SJCRH30 (cell line): ENCODE measurements around the gene TMEM150A. TPM values are rescaled to one million over a fixed set of nuclear protein-coding genes. Genes with fewer than 3 reads are reported as not detected.

Experiments
- DNase-seq, 2 experiments: peaks; one replicate each; pipeline ENCODE4 v3.0.0-alpha.2; 2015 to 2020
- H3K27ac ChIP-seq: fragments of 250-450 bp; sonication (Bioruptor Pico); 2 replicates; pipeline ENCODE4 v1.5.1; 2020; ENCODE audit warnings: mild to moderate bottlenecking, moderate library complexity
- H3K27me3 ChIP-seq: fragments of 250-450 bp; sonication (Bioruptor Pico); 2 replicates; pipeline ENCODE4 v1.5.1; 2020; ENCODE audit warnings: mild to moderate bottlenecking, moderate library complexity
- H3K36me3 ChIP-seq: fragments of 250-450 bp; sonication (Bioruptor Pico); 2 replicates; pipeline ENCODE4 v1.5.1; 2020; ENCODE audit warnings: mild to moderate bottlenecking, moderate library complexity
- H3K4me1 ChIP-seq: fragments of 250-450 bp; sonication (Bioruptor Pico); 2 replicates; pipeline ENCODE4 v1.5.1; 2020; ENCODE audit warnings: mild to moderate bottlenecking, moderate library complexity
- H3K4me3 ChIP-seq: fragments of 250-450 bp; sonication (Bioruptor Pico); 2 replicates; pipeline ENCODE4 v1.5.1; 2020; ENCODE audit warnings: mild to moderate bottlenecking, moderate library complexity
- H3K9me3 ChIP-seq: fragments of 250-450 bp; sonication (Bioruptor Pico); replicated peaks from 2 replicates; pipeline ENCODE4 v1.5.1; 2020; ENCODE audit warnings: mild to moderate bottlenecking, moderate library complexity
- total RNA-seq: library from RNA; depleted of rRNA; stranded (reverse); fragments of >200 nt; shearing (Covaris generic); gene quantifications from 2 replicates; pipeline ENCODE4 v1.2.3, GENCODE V29; 2014; rRNA removed

TMEM150A gene, protein sequence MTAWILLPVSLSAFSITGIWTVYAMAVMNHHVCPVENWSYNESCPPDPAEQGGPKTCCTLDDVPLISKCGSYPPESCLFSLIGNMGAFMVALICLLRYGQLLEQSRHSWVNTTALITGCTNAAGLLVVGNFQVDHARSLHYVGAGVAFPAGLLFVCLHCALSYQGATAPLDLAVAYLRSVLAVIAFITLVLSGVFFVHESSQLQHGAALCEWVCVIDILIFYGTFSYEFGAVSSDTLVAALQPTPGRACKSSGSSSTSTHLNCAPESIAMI
- 5.4 and 5.6 TPM in 2 replicates for total RNA-seq

DNA sequence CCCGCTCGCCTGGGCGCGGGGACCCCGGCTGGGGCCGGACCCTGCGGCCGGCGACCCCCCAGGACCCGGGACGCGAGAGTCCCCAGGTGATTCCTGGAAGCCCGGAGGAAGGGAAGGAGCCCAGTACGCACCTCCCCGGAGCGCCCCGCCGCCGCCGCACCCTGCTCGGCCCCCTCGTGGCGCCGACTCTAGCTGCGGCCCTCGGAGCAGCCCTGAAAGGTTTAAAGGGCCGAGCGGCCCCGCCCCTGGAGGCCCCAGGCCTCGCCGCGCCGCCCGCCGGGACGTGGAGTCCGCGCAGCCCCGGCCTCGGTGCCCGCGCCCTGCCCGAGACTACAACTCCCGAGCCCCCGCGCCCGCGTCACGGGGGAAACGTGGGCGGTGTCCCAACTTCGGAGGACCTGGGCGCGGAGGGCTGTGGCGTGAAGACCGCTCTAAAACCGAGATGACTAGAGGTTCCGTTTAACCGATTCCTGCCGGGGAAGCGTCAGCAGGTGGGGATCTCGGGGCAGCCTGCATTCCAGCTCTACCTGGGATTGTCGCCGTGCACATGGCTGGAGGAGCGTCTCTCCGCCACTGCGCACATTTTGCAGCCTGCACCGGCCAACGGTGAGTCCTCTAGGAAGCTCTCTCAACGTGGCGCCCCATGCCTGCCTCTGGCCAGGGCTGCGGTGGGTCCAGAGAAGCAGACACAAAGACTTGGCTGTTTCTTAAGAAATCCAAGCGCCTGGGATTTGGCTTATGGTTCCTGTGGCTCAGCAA lies at the start of gene TMEM150A:
Gene TMEM150A, minus strand, starts transcription at position 223 of the 759 bp plus-strand sequence. CDS start 750 bp downstream, outside the sequence.
- peak; percentile 86 to 92 for DNase-seq
- no peaks in the 10 kb centered on the region for H3K9me3 ChIP-seq
- H3K27ac ChIP-seq: no peak within 1 kb of the TSS
- peaks cover 13% of the 10 kb centered on the region; the same call in 1 of the 2 replicates for H3K4me1 ChIP-seq
- no peaks in the 10 kb centered on the region for H3K27me3 ChIP-seq
- peak within 1 kb of the TSS; percentile 66 for H3K4me3 ChIP-seq
- no peaks in the 10 kb centered on the region; the same call in 1 of the 2 replicates for H3K36me3 ChIP-seq

DNA sequence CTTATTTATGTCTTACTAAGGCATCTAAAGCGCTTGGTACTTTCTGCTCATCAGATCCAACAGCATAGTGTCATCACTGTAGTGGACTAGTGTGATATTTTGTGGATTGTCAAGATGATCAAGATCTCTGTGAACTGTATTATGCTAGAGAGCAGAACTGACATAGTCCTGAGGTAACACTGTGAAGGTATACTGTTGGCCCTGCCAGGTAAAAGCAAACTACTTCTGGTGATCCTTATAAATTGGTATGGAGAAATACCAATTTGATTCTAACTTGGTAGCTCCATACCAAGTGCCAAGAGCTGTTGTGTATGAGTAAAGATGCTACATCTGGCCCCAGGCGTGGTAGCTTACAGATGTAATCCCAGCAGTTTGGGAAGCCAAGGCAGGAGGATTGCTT lies 49.6 kb upstream of the TMEM150A start:
- H3K36me3 ChIP-seq: peaks cover 68% of the 10 kb centered on the region
- H3K27me3 ChIP-seq: no peaks in the 10 kb centered on the region
- H3K27ac ChIP-seq: no peak overlapping the region
- no peaks in the 10 kb centered on the region for H3K4me1 ChIP-seq
- no peak overlapping the region for H3K4me3 ChIP-seq
- no peaks in the 10 kb centered on the region for H3K9me3 ChIP-seq
- DNase-seq: no peak

- H3K27me3 ChIP-seq: no peaks in the 10 kb centered on the region
- no peak overlapping the region for H3K27ac ChIP-seq
- no peak overlapping the region for H3K4me3 ChIP-seq
- no peaks in the 10 kb centered on the region for H3K9me3 ChIP-seq
- DNase-seq: no peak
- peaks cover 76% of the 10 kb centered on the region for H3K36me3 ChIP-seq
- H3K4me1 ChIP-seq: no peaks in the 10 kb centered on the region
Measured at GRCh38 chr2:85651097-85651496, 48.6 kb upstream of the TMEM150A start.

GRCh38 chr2:85650456-85650855 lies 48.0 kb upstream of the TMEM150A start:
- H3K27me3 ChIP-seq: no peaks in the 10 kb centered on the region
- peaks cover 82% of the 10 kb centered on the region for H3K36me3 ChIP-seq
- H3K27ac ChIP-seq: no peak overlapping the region
- DNase-seq: no peak
- no peaks in the 10 kb centered on the region for H3K9me3 ChIP-seq
- H3K4me1 ChIP-seq: no peaks in the 10 kb centered on the region
- H3K4me3 ChIP-seq: no peak overlapping the region

DNA sequence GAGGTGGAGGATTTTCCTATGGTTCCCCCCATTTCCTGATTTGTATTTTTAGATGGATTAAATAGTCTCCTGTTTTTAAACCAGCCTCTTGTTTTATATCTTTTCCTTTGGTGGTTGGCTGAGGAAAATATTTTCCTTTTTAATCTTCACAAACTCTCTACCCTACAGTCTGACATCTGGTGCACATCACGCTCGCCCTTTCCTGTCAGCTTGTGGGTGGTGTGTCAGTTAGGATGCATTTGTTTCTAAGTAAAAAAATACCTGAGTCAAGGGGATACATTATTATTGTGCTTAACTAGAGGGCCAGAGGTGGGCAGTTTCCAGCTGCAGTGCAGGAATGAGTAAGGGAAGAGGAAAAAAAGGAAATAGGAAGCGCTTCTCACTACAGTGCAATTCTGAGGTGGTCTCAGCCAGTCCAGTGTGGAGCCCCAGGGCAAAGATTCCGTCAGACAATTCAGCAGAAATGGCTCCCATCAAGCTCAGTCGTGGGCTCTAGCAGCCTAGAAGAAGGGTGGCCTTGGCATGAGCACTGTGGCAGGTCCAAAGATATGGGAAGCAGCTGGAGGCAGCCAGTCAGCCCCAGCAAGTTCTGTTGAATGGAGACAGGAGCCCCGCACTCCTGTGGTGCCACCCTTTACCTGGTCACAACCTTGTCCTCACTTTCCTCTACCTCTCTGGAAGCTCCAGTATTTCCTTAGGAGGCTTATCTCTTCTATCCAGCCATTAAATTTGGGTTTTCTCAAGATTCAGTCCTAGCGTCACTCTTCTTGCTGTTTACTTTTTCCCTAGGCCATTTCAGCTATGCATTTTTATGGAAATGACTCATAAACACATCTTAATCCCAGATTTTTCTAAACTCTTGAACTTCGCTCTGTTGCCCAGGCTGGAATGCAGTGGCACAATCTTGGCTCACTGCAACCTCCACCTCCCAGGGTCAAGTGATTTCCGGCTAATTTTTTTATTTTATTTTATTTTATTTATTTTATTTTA lies 47.0 kb upstream of the TMEM150A start:
- no peak for DNase-seq
- peaks cover 90% of the 10 kb centered on the region for H3K36me3 ChIP-seq

DNA sequence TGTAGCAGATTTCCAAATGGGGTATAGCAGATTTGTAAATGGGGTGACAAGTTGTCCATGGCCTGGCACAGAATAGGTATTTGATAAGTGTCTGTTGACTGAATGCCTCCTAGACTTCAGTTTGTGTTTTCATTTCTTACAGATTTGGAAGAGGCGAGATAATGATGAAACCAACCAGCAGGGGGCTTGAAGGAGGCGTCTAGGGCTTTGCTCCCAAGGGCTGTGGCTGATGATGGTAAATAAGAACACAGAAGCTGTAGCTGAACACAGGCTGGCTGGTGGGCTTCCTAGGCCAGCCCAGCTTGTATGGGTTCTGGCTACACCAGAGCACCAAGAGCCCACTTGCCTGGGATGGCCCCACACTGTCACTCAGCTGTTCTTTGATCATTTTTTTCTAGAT lies 46.1 kb upstream of the TMEM150A start:
- no peak overlapping the region for H3K27ac ChIP-seq
- H3K9me3 ChIP-seq: no peaks in the 10 kb centered on the region
- H3K4me1 ChIP-seq: no peaks in the 10 kb centered on the region
- no peaks in the 10 kb centered on the region for H3K27me3 ChIP-seq
- H3K36me3 ChIP-seq: peaks cover 91% of the 10 kb centered on the region
- no peak overlapping the region for H3K4me3 ChIP-seq
- peak; percentile 45 to 62 for DNase-seq

More for the DNA sequence above, 47.0 kb upstream of the TMEM150A start:
- Histone ChIP-seq H3K9me3 (no peaks in the 10 kb centered on the region), H3K4me3 (no peak overlapping the region), H3K27me3 (no peaks in the 10 kb centered on the region), H3K27ac (no peak overlapping the region), H3K4me1 (no peaks in the 10 kb centered on the region)

GRCh38 chr2:85647823-85648526 lies 45.5 kb upstream of the TMEM150A start:
- no peaks in the 10 kb centered on the region for H3K9me3 ChIP-seq
- H3K27me3 ChIP-seq: no peaks in the 10 kb centered on the region
- peaks cover 88% of the 10 kb centered on the region for H3K36me3 ChIP-seq
- H3K4me1 ChIP-seq: no peaks in the 10 kb centered on the region
- H3K4me3 ChIP-seq: no peak overlapping the region
- DNase-seq: no peak
- H3K27ac ChIP-seq: no peak overlapping the region

GRCh38 chr2:85646166-85646565 lies 43.7 kb upstream of the TMEM150A start:
- no peaks in the 10 kb centered on the region for H3K27me3 ChIP-seq
- H3K4me1 ChIP-seq: no peaks in the 10 kb centered on the region
- DNase-seq: no peak
- no peak overlapping the region for H3K4me3 ChIP-seq
- H3K36me3 ChIP-seq: peaks cover 92% of the 10 kb centered on the region
- no peaks in the 10 kb centered on the region for H3K9me3 ChIP-seq
- H3K27ac ChIP-seq: no peak overlapping the region

GRCh38 chr2:85644909-85645308 lies 42.4 kb upstream of the TMEM150A start:
- Histone ChIP-seq H3K36me3 (peaks cover 94% of the 10 kb centered on the region), H3K4me1 (no peaks in the 10 kb centered on the region), H3K4me3 (no peak overlapping the region), H3K27ac (no peak overlapping the region), H3K27me3 (no peaks in the 10 kb centered on the region), H3K9me3 (no peaks in the 10 kb centered on the region)
- no peak for DNase-seq

- no peaks in the 10 kb centered on the region for H3K9me3 ChIP-seq
- no peaks in the 10 kb centered on the region for H3K27me3 ChIP-seq
- no peak overlapping the region for H3K4me3 ChIP-seq
- H3K27ac ChIP-seq: no peak overlapping the region
- peaks cover 94% of the 10 kb centered on the region for H3K36me3 ChIP-seq
- no peaks in the 10 kb centered on the region for H3K4me1 ChIP-seq
- DNase-seq: no peak
Measured at GRCh38 chr2:85642725-85643124, 40.2 kb upstream of the TMEM150A start.

DNA sequence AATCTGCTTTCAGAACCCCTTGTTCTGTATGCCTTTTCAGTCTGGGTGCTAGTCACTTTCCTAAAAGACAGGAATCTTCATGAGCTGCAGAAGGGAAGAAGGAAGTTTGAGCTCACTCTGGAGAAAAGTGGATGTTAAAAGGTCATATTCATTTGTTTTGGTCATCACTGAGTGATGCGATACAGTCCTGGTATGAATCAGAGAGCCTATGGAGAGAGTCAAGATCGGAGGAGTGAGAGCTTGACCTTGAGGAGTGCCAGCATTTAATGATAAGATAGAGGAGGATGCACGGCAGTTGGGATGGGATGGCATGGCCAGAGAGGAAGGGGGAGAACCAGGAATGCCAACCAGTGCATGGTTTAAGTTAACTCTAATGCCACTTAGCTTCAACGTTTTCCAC lies 33.1 kb upstream of the TMEM150A start:
- Histone ChIP-seq H3K27ac (no peak overlapping the region), H3K36me3 (peaks cover 89% of the 10 kb centered on the region)
- no peak for DNase-seq

DNA sequence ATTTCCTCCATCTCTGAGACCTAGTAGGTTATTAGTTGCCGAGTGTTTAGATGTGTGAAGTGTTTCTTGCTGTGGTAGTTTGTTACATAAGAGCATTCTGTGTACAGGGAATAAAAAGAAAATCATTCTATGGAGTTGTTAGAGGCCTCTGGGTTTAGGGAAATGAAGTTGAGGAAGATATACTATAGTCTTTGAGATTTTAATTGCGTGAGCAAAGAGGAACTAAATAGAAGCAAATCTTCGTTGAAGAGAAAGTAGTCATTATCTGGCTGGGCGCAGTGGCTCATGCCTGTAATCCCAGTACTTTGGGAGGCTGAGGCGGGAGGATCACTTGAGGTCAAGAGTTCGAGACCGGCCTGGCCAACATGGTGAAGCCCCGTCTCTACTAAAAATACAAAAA lies 32.5 kb upstream of the TMEM150A start:
- Histone ChIP-seq H3K4me1 (no peaks in the 10 kb centered on the region), H3K9me3 (no peaks in the 10 kb centered on the region), H3K36me3 (peaks cover 89% of the 10 kb centered on the region), H3K4me3 (no peak overlapping the region), H3K27ac (no peak overlapping the region), H3K27me3 (no peaks in the 10 kb centered on the region)
- DNase-seq: no peak

More for the DNA sequence above, 33.1 kb upstream of the TMEM150A start:
- H3K4me1 ChIP-seq: no peaks in the 10 kb centered on the region
- no peaks in the 10 kb centered on the region for H3K27me3 ChIP-seq
- no peak overlapping the region for H3K4me3 ChIP-seq
- no peaks in the 10 kb centered on the region for H3K9me3 ChIP-seq

- DNase-seq: no peak
- Histone ChIP-seq H3K9me3 (no peaks in the 10 kb centered on the region), H3K4me1 (no peaks in the 10 kb centered on the region), H3K27ac (no peak overlapping the region), H3K4me3 (no peak overlapping the region), H3K27me3 (no peaks in the 10 kb centered on the region), H3K36me3 (peaks cover 90% of the 10 kb centered on the region)
Measured at GRCh38 chr2:85631316-85631715, 28.8 kb upstream of the TMEM150A start.

GRCh38 chr2:85628658-85629057 lies 26.2 kb upstream of the TMEM150A start:
- Histone ChIP-seq H3K27ac (no peak overlapping the region), H3K36me3 (peaks cover 94% of the 10 kb centered on the region), H3K27me3 (no peaks in the 10 kb centered on the region), H3K9me3 (no peaks in the 10 kb centered on the region), H3K4me1 (no peaks in the 10 kb centered on the region), H3K4me3 (no peak overlapping the region)
- DNase-seq: no peak
